Astrocyte (in vitro differentiated cells and primary cell): ENCODE data around the gene LRRC45. TPM values are rescaled to one million over a fixed set of nuclear protein-coding genes. Genes with fewer than 3 reads are reported as not detected.

Source experiments
- DNase-seq: peaks from one replicate; pipeline ENCODE4 v3.0.0-alpha.2; 2010; ENCODE audit warnings: low read depth
- FAIRE-seq: peaks from 2 replicates; lab custom pipeline; 2011; peaks lifted over from hg19 to GRCh38; lab: Jason Lieb, UNC
- H2AFZ ChIP-seq: 2 replicates; pipeline ENCODE4 v1.6.0; 2012; ENCODE audit warnings: low read depth, low read length, inconsistent platforms
- H3K27ac ChIP-seq: 2 replicates; pipeline ENCODE4 v1.5.1; 2011; ENCODE audit warnings: low read depth, low read length, inconsistent platforms
- H3K27me3 ChIP-seq: 2 replicates; pipeline ENCODE4 v1.6.0; 2011; ENCODE audit warnings: low read length, inconsistent platforms; ENCODE audit not compliant: insufficient read depth
- H3K36me3 ChIP-seq: 2 replicates; pipeline ENCODE4 v1.5.1; 2011; ENCODE audit warnings: low read length, inconsistent platforms; ENCODE audit not compliant: insufficient read depth
- H3K4me1 ChIP-seq: 2 replicates; pipeline ENCODE4 v1.5.1; 2011; ENCODE audit warnings: low read length, inconsistent platforms; ENCODE audit not compliant: insufficient read depth
- H3K4me2 ChIP-seq: 2 replicates; pipeline ENCODE4 v1.6.0; 2012; ENCODE audit warnings: low read length, inconsistent platforms
- H3K4me3 ChIP-seq: 2 replicates; pipeline ENCODE4 v1.5.1; 2011; ENCODE audit warnings: low read depth, mild to moderate bottlenecking, low read length, inconsistent platforms; ENCODE audit not compliant: insufficient read depth
- H3K79me2 ChIP-seq: 2 replicates; pipeline ENCODE4 v1.6.0; 2012; ENCODE audit warnings: mild to moderate bottlenecking, low read length, inconsistent platforms; ENCODE audit not compliant: insufficient read depth
- H3K9ac ChIP-seq: 2 replicates; pipeline ENCODE4 v1.6.0; 2012; ENCODE audit warnings: mild to moderate bottlenecking, low read length, inconsistent platforms
- H3K9me3 ChIP-seq: 2 replicates; pipeline ENCODE4 v1.5.1; 2012; ENCODE audit warnings: low read depth, mild to moderate bottlenecking, low read length, inconsistent platforms; ENCODE audit not compliant: insufficient read depth
- H4K20me1 ChIP-seq: 2 replicates; pipeline ENCODE4 v1.6.0; 2012; ENCODE audit warnings: low read length, inconsistent platforms; ENCODE audit not compliant: insufficient read depth
- H3K27ac Mint-ChIP-seq: one replicate; pipeline ENCODE4 v1.8.0; 2021; ENCODE audit warnings: mild to moderate bottlenecking, mixed read lengths; ENCODE audit not compliant: unreplicated experiment
- H3K27me3 Mint-ChIP-seq: one replicate; pipeline ENCODE4 v1.8.0; 2021; ENCODE audit warnings: low read depth, mixed read lengths; ENCODE audit not compliant: unreplicated experiment
- H3K36me3 Mint-ChIP-seq: one replicate; pipeline ENCODE4 v1.8.0; 2021; ENCODE audit warnings: low read depth, mixed read lengths; ENCODE audit not compliant: unreplicated experiment
- H3K4me1 Mint-ChIP-seq: one replicate; pipeline ENCODE4 v1.8.0; 2021; ENCODE audit warnings: low read depth, mixed read lengths; ENCODE audit not compliant: unreplicated experiment
- H3K4me3 Mint-ChIP-seq: one replicate; pipeline ENCODE4 v1.8.0; 2021; ENCODE audit warnings: mild to moderate bottlenecking, moderate library complexity, mixed read lengths; ENCODE audit not compliant: unreplicated experiment
- H3K9me3 Mint-ChIP-seq: one replicate; pipeline ENCODE4 v1.8.0; 2021; ENCODE audit warnings: mild to moderate bottlenecking, mixed read lengths; ENCODE audit not compliant: unreplicated experiment
- CTCF ChIP-seq: IDR thresholded peaks from 2 replicates; pipeline ENCODE4 v1.5.1; 2011; ENCODE audit warnings: low read depth, mild to moderate bottlenecking, inconsistent platforms, low read length, moderate library complexity; ENCODE audit not compliant: insufficient read depth
- EZH2 ChIP-seq: IDR thresholded peaks from 2 replicates; pipeline ENCODE4 v1.6.1; 2012; ENCODE audit warnings: mild to moderate bottlenecking, low read length, inconsistent platforms; ENCODE audit not compliant: insufficient read depth
- total RNA-seq: library from RNA; stranded (reverse); gene quantifications from 2 replicates; pipeline ENCODE4 v1.2.1, GENCODE V29; 2021

The LRRC45 gene
- total RNA-seq, 1 donor from 2014 or later = 6.6 TPM

GRCh38 chr17:82030470-82031302 lies 7.6 kb downstream of the LRRC45 start:
- H3K9ac ChIP-seq = no peak overlapping the region
- DNase-seq = peak; percentile 57
- H3K4me1 ChIP-seq = peaks cover 12% of the 10 kb centered on the region
- Mint-ChIP-seq H3K9me3 (no peaks in the 10 kb centered on the region), H3K27me3 (peaks cover 10% of the 10 kb centered on the region), H3K36me3 (peaks cover 12% of the 10 kb centered on the region), H3K4me3 (peak overlapping the region; percentile 69), H3K4me1 (no peaks in the 10 kb centered on the region), H3K27ac (no peak overlapping the region)
- H3K79me2 ChIP-seq = no peaks in the 10 kb centered on the region
- no peak overlapping the region for H3K27ac ChIP-seq
- peak overlapping the region; percentile 91 for H3K4me2 ChIP-seq
- H3K27me3 ChIP-seq = no peaks in the 10 kb centered on the region
- FAIRE-seq = no peak
- peak overlapping the region; percentile 59 for H3K4me3 ChIP-seq
- no peaks in the 10 kb centered on the region for H4K20me1 ChIP-seq
- H3K9me3 ChIP-seq = no peaks in the 10 kb centered on the region
- peak; percentile 49 for TF ChIP-seq CTCF
- no peak for TF ChIP-seq EZH2
- H2AFZ ChIP-seq = peak overlapping the region; percentile 87
- no peaks in the 10 kb centered on the region for H3K36me3 ChIP-seq

GRCh38 chr17:82031303-82031884 lies 8.3 kb downstream of the LRRC45 start, which contains the start of gene RAC3:
Gene RAC3, plus strand, starts transcription at chr17:82031678. Its CDS starts 84 bp downstream, at chr17:82031762.
- FAIRE-seq (no peak), DNase-seq (no peak)
- H3K27ac Mint-ChIP-seq = no peak within 1 kb of the TSS
- H3K79me2 ChIP-seq = peaks cover 5% of the 10 kb centered on the region
- H3K4me3 ChIP-seq = peak within 1 kb of the TSS; percentile 59
- no peaks in the 10 kb centered on the region for H4K20me1 ChIP-seq
- no peak within 1 kb of the TSS for H3K27ac ChIP-seq
- H3K9me3 ChIP-seq = no peaks in the 10 kb centered on the region
- H3K4me2 ChIP-seq = peak within 1 kb of the TSS; percentile 91
- peak within 1 kb of the TSS; percentile 87 for H2AFZ ChIP-seq
- peak within 1 kb of the TSS; percentile 80 for H3K4me3 Mint-ChIP-seq
- peaks cover 15% of the 10 kb centered on the region for H3K4me1 ChIP-seq
- H3K36me3 Mint-ChIP-seq = peaks cover 13% of the 10 kb centered on the region
- no peaks in the 10 kb centered on the region for H3K27me3 ChIP-seq
- H3K36me3 ChIP-seq = no peaks in the 10 kb centered on the region
- no peaks in the 10 kb centered on the region for H3K9me3 Mint-ChIP-seq
- H3K9ac ChIP-seq = peak within 1 kb of the TSS; percentile 67
- TF ChIP-seq EZH2 (no peak), CTCF (no peak)
- H3K4me1 Mint-ChIP-seq = no peaks in the 10 kb centered on the region
- peaks cover 8% of the 10 kb centered on the region for H3K27me3 Mint-ChIP-seq
